CD14-positive monocyte (primary cell): Measurements from ENCODE around the gene FBXL4. TPM values are rescaled to one million over a fixed set of nuclear protein-coding genes. Genes with fewer than 3 reads are reported as not detected.
A peak's percentile ranks its signal among the peaks of the same experiment; 100 is the strongest.

Source experiments
- DNase-seq, 3 donors: peaks; one replicate each; pipeline ENCODE4 v3.0.0-alpha.2; 2011 to 2022
- H2AFZ ChIP-seq: 2 replicates; pipeline ENCODE4 v1.6.0; 2012; ENCODE audit warnings: mild to moderate bottlenecking, low read depth, low read length, inconsistent platforms; ENCODE audit not compliant: insufficient read depth, poor library complexity, severe bottlenecking
- H3K27ac ChIP-seq, 2 donors: 1 replicate in 1 of 2; 2 replicates in 1 of 2; pipeline ENCODE4 v1.5.1; 2012 to 2013; ENCODE audit warnings: low read length in 2 of 2, control low read depth in 1 of 2, inconsistent platforms in 1 of 2, low read depth in 1 of 2, mild to moderate bottlenecking in 1 of 2
- H3K27me3 ChIP-seq, 2 donors: one replicate each; pipeline versions ENCODE4 v1.6.0 to v1.6.1; 2011 to 2013; ENCODE audit warnings: low read length in 2 of 2; ENCODE audit not compliant: control insufficient read depth in 2 of 2, insufficient read depth in 2 of 2
- H3K36me3 ChIP-seq, 2 donors: replicated peaks in 1 of 2; 1 replicate in 1 of 2; 2 replicates in 1 of 2; pipeline versions ENCODE4 v1.5.1 to v1.6.1; 2012 to 2013; ENCODE audit warnings: low read length in 2 of 2, control low read depth in 1 of 2, inconsistent platforms in 1 of 2, mild to moderate bottlenecking in 1 of 2; ENCODE audit not compliant: insufficient read depth in 2 of 2, control insufficient read depth in 1 of 2
- H3K4me1 ChIP-seq, 2 donors: 1 replicate in 1 of 2; 2 replicates in 1 of 2; pipeline versions ENCODE4 v1.5.1 to v1.6.1; 2012 to 2013; ENCODE audit warnings: low read length in 2 of 2, control low read depth in 1 of 2, inconsistent platforms in 1 of 2, mild to moderate bottlenecking in 1 of 2, moderate library complexity in 1 of 2; ENCODE audit not compliant: insufficient read depth in 2 of 2, control insufficient read depth in 1 of 2
- H3K4me2 ChIP-seq: replicated peaks from 2 replicates; pipeline ENCODE3; 2012; ENCODE audit warnings: low read length, moderate library complexity, mild to moderate bottlenecking; ENCODE audit not compliant: poor library complexity, severe bottlenecking; ENCODE audit errors: extremely low read depth
- H3K4me3 ChIP-seq, 3 experiments: fragments of 200-600 bp in 1 of 3; sonication (generic) in 1 of 3; replicated peaks in 1 of 3; 1 replicate in 2 of 3; 2 replicates in 1 of 3; pipeline ENCODE4 v1.5.1; 2011 to 2013; ENCODE audit warnings: low read length in 3 of 3, mild to moderate bottlenecking in 3 of 3, control low read depth in 2 of 3, low read depth in 2 of 3, inconsistent platforms in 1 of 3, moderate library complexity in 1 of 3
- H3K79me2 ChIP-seq: 2 replicates; pipeline ENCODE4 v1.6.0; 2012; ENCODE audit warnings: mild to moderate bottlenecking, control low read depth, inconsistent platforms, low read length, moderate library complexity; ENCODE audit not compliant: insufficient read depth
- H3K9ac ChIP-seq: 2 replicates; pipeline ENCODE4 v1.6.0; 2017; ENCODE audit warnings: low read length, mild to moderate bottlenecking; ENCODE audit not compliant: insufficient read depth, poor library complexity, severe bottlenecking
- H3K9me3 ChIP-seq, 2 donors: replicated peaks in 1 of 2; 1 replicate in 1 of 2; 2 replicates in 1 of 2; pipeline versions ENCODE4 v1.5.1 to v1.6.1; 2012 to 2013; ENCODE audit warnings: low read length in 2 of 2, control low read depth in 1 of 2; ENCODE audit not compliant: control insufficient read depth in 1 of 2, insufficient read depth in 1 of 2
- H4K20me1 ChIP-seq: 2 replicates; pipeline ENCODE4 v1.6.0; 2012; ENCODE audit warnings: mild to moderate bottlenecking, low read length, control low read depth, moderate library complexity; ENCODE audit not compliant: insufficient read depth
- H3K27ac Mint-ChIP-seq, 7 donors: one replicate each; pipeline ENCODE4 v1.8.0; 2020; ENCODE audit warnings: mild to moderate bottlenecking in 7 of 7, mixed read lengths in 7 of 7, moderate library complexity in 6 of 7, inconsistent platforms in 2 of 7
- H3K27me3 Mint-ChIP-seq, 3 donors: one replicate each; pipeline ENCODE4 v1.8.0; 2021 to 2022; ENCODE audit warnings: low read depth in 3 of 3, mild to moderate bottlenecking in 3 of 3, mixed read lengths in 3 of 3, moderate library complexity in 3 of 3, inconsistent platforms in 1 of 3
- H3K36me3 Mint-ChIP-seq, 2 donors: one replicate each; pipeline ENCODE4 v1.8.0; 2020; ENCODE audit warnings: mixed read lengths in 2 of 2, inconsistent platforms in 1 of 2, mild to moderate bottlenecking in 1 of 2
- H3K4me1 Mint-ChIP-seq: one replicate; pipeline ENCODE4 v1.8.0; 2020; ENCODE audit warnings: mild to moderate bottlenecking, mixed read lengths
- H3K4me3 Mint-ChIP-seq, 2 donors: one replicate each; pipeline ENCODE4 v1.8.0; 2020; ENCODE audit warnings: mild to moderate bottlenecking in 2 of 2, mixed read lengths in 2 of 2, moderate library complexity in 1 of 2
- H3K9me3 Mint-ChIP-seq, 7 donors: one replicate each; pipeline ENCODE4 v1.8.0; 2020 to 2022; ENCODE audit warnings: mixed read lengths in 7 of 7, mild to moderate bottlenecking in 6 of 7, moderate library complexity in 6 of 7, inconsistent platforms in 2 of 7
- CTCF ChIP-seq: fragments of 200-600 bp; IDR thresholded peaks from one replicate; pipeline ENCODE4 v1.8.0; 2022; ENCODE audit warnings: antibody characterized with exemption, mild to moderate bottlenecking
- WGBS: methylation state at CpG from one replicate; pipeline ENCODE4 v1.1.5; 2013; ENCODE audit warnings: missing lambda C conversion rate; ENCODE audit not compliant: insufficient coverage; 5-methylcytosine and 5-hydroxymethylcytosine counted together
- intact Hi-C, 2 donors: fragments of 100-400 bp; cut with micrococcal nuclease; formaldehyde crosslinking; loops; one replicate each; pipeline versions ENCODE4 v1.15.0 to v1.15.1; 2023
- polyA plus RNA-seq, 3 donors: library from polyadenylated mRNA; depleted of rRNA in 1 of 3; unstranded in 2 of 3; stranded (reverse) in 1 of 3; fragments of 300-500 nt in 2 of 3; fragments of >200 nt in 1 of 3; fragmentation: Illumina TruSeq in 2 of 3; gene quantifications; 1 replicate in 2 of 3; 2 replicates in 1 of 3; pipeline ENCODE4 v1.2.3, GENCODE V29; 2012 to 2021

FBXL4 gene
- polyA plus RNA-seq, 3 donors = 5.7 to 10.9 (median 8.6) TPM

- Mint-ChIP-seq H3K27me3 (peaks cover 97 to 99% (median 99%) of the 10 kb centered on the region in 3 donors), H3K27ac (no peak overlapping the region), H3K4me1 (peaks cover 25% of the 10 kb centered on the region), H3K4me3 (peak overlapping the region in 1 of 2 donors; percentile 69), H3K36me3 (peaks cover 2 to 9% of the 10 kb centered on the region in 2 donors), H3K9me3 (peaks cover 0 to 34% (median 15%) of the 10 kb centered on the region in 7 donors)
- 5% methylated on average over 10 of the region's 12 CpGs for WGBS
- Histone ChIP-seq H3K9ac (no peak overlapping the region), H3K27me3 (peaks cover 92 to 99% of the 10 kb centered on the region in 2 donors), H3K79me2 (no peaks in the 10 kb centered on the region), H3K4me1 (peaks cover 10 to 12% of the 10 kb centered on the region in 2 donors), H3K9me3 (peaks cover 3 to 53% of the 10 kb centered on the region in 2 donors), H2AFZ (no peak overlapping the region), H4K20me1 (no peaks in the 10 kb centered on the region), H3K27ac (no peak overlapping the region), H3K4me2 (no peak overlapping the region), H3K36me3 (no peaks in the 10 kb centered on the region), H3K4me3 (no peak overlapping the region)
- TF ChIP-seq CTCF = no peak
- intact Hi-C loops = no loop called here
- DNase-seq = no peak
These were observed 119.4 kb downstream of the FBXL4 start for GRCh38 chr6:98828211-98828788.

GRCh38 chr6:98827295-98828159 lies 120.2 kb downstream of the FBXL4 start:
- H3K27ac Mint-ChIP-seq = peak overlapping the region in 1 of 7 donors; percentile 40
- Histone ChIP-seq H3K9me3 (peaks cover 3 to 46% of the 10 kb centered on the region in 2 donors), H3K27me3 (peaks cover 92 to 99% of the 10 kb centered on the region in 2 donors), H3K4me1 (peaks cover 2 to 4% of the 10 kb centered on the region in 2 donors), H3K4me2 (no peak overlapping the region), H3K9ac (no peak overlapping the region), H3K4me3 (no peak overlapping the region), H2AFZ (no peak overlapping the region), H3K36me3 (no peaks in the 10 kb centered on the region), H3K79me2 (no peaks in the 10 kb centered on the region), H3K27ac (no peak overlapping the region), H4K20me1 (no peaks in the 10 kb centered on the region)
- peaks cover 0 to 29% (median 12%) of the 10 kb centered on the region in 7 donors for H3K9me3 Mint-ChIP-seq
- 10% methylated on average over 29 of the region's 44 CpGs for WGBS
- peaks cover 17% of the 10 kb centered on the region for H3K4me1 Mint-ChIP-seq
- H3K4me3 Mint-ChIP-seq = peak overlapping the region in 1 of 2 donors; percentile 79
- intact Hi-C loops = no loop called here
- H3K27me3 Mint-ChIP-seq = peaks cover 94 to 95% (median 95%) of the 10 kb centered on the region in 3 donors
- peaks cover 0 to 5% of the 10 kb centered on the region in 2 donors for H3K36me3 Mint-ChIP-seq
- DNase-seq = no peak
- TF ChIP-seq CTCF = no peak
